ENCODE results near the gene S1PR3. TPM values are rescaled to one million over a fixed set of nuclear protein-coding genes. Genes with fewer than 3 reads are reported as not detected.

S1PR3 gene
- total RNA-seq, 1 experiment from 2014 or later: 8.4 TPM

- no peak overlapping the region for H3K4me2 ChIP-seq (ENCODE audit: low read length)
- H3K4me3 ChIP-seq (ENCODE audit: low read length): no peak overlapping the region
- H4K20me1 ChIP-seq (ENCODE audit: low read length): no peaks in the 10 kb centered on the region
- H3F3A ChIP-seq (ENCODE audit: low read length, unreplicated experiment): no peaks in the 10 kb centered on the region
- H3K36me3 ChIP-seq (ENCODE audit: low read depth, low read length): no peaks in the 10 kb centered on the region
- CTCF ChIA-PET: no interaction called here
- no peaks in the 10 kb centered on the region for H3K79me2 ChIP-seq (ENCODE audit: low read length)
- no peak overlapping the region for H2AFZ ChIP-seq (ENCODE audit: low read length)
- no peak for TF ChIP-seq EZH2 (IDR thresholded peaks at IDR 0.05; ENCODE audit: low read length, unreplicated experiment)
- TF ChIP-seq EZH2phosphoT487 (IDR thresholded peaks at IDR 0.05; ENCODE audit: borderline replicate concordance, low read length): no peak
- no peak for TF ChIP-seq CTCF (conservative IDR thresholded peaks at IDR 0.05; ENCODE audit: low read depth, low read length)
- no peak overlapping the region for H3K9ac ChIP-seq (ENCODE audit: low read length)
- POLR2A ChIA-PET (ENCODE audit: unreplicated experiment): no interaction called here
- no peaks in the 10 kb centered on the region for H3K9me2 ChIP-seq (replicated peaks; ENCODE audit: low read length)
- H3K9me3 ChIP-seq (ENCODE audit: low read length): no peaks in the 10 kb centered on the region
- ATAC-seq (no peak), DNase-seq (no peak)
- intact Hi-C loops (cut with micrococcal nuclease): no loop called here
- H3K27ac ChIP-seq (ENCODE audit: low read length): no peak overlapping the region
- BruUV-seq (replicated peaks): no TSS peak
- H3K27me3 ChIP-seq (ENCODE audit: low read length): no peaks in the 10 kb centered on the region
- H3K4me1 ChIP-seq (ENCODE audit: insufficient read depth, low read length): peaks cover 17% of the 10 kb centered on the region
These were observed 45.5 kb upstream of the S1PR3 start for GRCh38 chr9:88945636-88946333.

- no peak overlapping the region for H3K4me3 ChIP-seq (ENCODE audit: low read length)
- H3K9me3 ChIP-seq (ENCODE audit: low read length): no peaks in the 10 kb centered on the region
- no peak for DNase-seq
- POLR2A ChIA-PET (ENCODE audit: unreplicated experiment): no interaction called here
- no peaks in the 10 kb centered on the region for H3F3A ChIP-seq (ENCODE audit: low read length, unreplicated experiment)
- H2AFZ ChIP-seq (ENCODE audit: low read length): no peak overlapping the region
- TF ChIP-seq CTCF (conservative IDR thresholded peaks at IDR 0.05; ENCODE audit: low read depth, low read length): no peak
- no peaks in the 10 kb centered on the region for H3K27me3 ChIP-seq (ENCODE audit: low read length)
- H4K20me1 ChIP-seq (ENCODE audit: low read length): no peaks in the 10 kb centered on the region
- ATAC-seq: no peak
- H3K36me3 ChIP-seq (ENCODE audit: low read depth, low read length): no peaks in the 10 kb centered on the region
- H3K9me2 ChIP-seq (replicated peaks; ENCODE audit: low read length): no peaks in the 10 kb centered on the region
- intact Hi-C loops (cut with micrococcal nuclease): no loop called here
- no peaks in the 10 kb centered on the region for H3K79me2 ChIP-seq (ENCODE audit: low read length)
- CTCF ChIA-PET: no interaction called here
- no peak overlapping the region for H3K9ac ChIP-seq (ENCODE audit: low read length)
- no TSS peak for BruUV-seq (replicated peaks)
- no peak overlapping the region for H3K4me2 ChIP-seq (ENCODE audit: low read length)
- H3K27ac ChIP-seq (ENCODE audit: low read length): no peak overlapping the region
- peaks cover 10% of the 10 kb centered on the region; the same call in 1 of the 2 replicates for H3K4me1 ChIP-seq (ENCODE audit: insufficient read depth, low read length)
These were observed 43.4 kb upstream of the S1PR3 start for GRCh38 chr9:88947581-88948573.

GRCh38 chr9:88949425-88949824, 41.8 kb upstream of the S1PR3 start:
- no peaks in the 10 kb centered on the region for H3K9me3 ChIP-seq (ENCODE audit: low read length)
- H3K27me3 ChIP-seq (ENCODE audit: low read length): no peaks in the 10 kb centered on the region
- no peak for DNase-seq
- no peak for ATAC-seq
- intact Hi-C loops (cut with micrococcal nuclease): no loop called here
- ChIA-PET POLR2A (ENCODE audit: unreplicated experiment) (no interaction called here), CTCF (no interaction called here)
- no peak overlapping the region for H3K4me3 ChIP-seq (ENCODE audit: low read length)
- no peaks in the 10 kb centered on the region for H3K79me2 ChIP-seq (ENCODE audit: low read length)
- H3K4me1 ChIP-seq (ENCODE audit: insufficient read depth, low read length): peaks cover 10% of the 10 kb centered on the region; the same call in 1 of the 2 replicates
- H3K9ac ChIP-seq (ENCODE audit: low read length): no peak overlapping the region
- H4K20me1 ChIP-seq (ENCODE audit: low read length): no peaks in the 10 kb centered on the region
- BruUV-seq (replicated peaks): no TSS peak
- no peaks in the 10 kb centered on the region for H3F3A ChIP-seq (ENCODE audit: low read length, unreplicated experiment)
- no peaks in the 10 kb centered on the region for H3K9me2 ChIP-seq (replicated peaks; ENCODE audit: low read length)
- H3K27ac ChIP-seq (ENCODE audit: low read length): no peak overlapping the region
- no peaks in the 10 kb centered on the region for H3K36me3 ChIP-seq (ENCODE audit: low read depth, low read length)
- H2AFZ ChIP-seq (ENCODE audit: low read length): no peak overlapping the region
- TF ChIP-seq EZH2 (IDR thresholded peaks at IDR 0.05; ENCODE audit: low read length, unreplicated experiment) (no peak), CTCF (conservative IDR thresholded peaks at IDR 0.05; ENCODE audit: low read depth, low read length) (no peak), EZH2phosphoT487 (IDR thresholded peaks at IDR 0.05; ENCODE audit: borderline replicate concordance, low read length) (no peak)
- no peak overlapping the region for H3K4me2 ChIP-seq (ENCODE audit: low read length)
